OCI-LY7 (cell line): ENCODE measurements around the gene BRSK2.

Source experiments
- CTCF ChIP-seq: fragments of 200-600 bp; sonication (generic); conservative IDR thresholded peaks from 2 replicates; pipeline ENCODE4 v1.5.1; 2014; ENCODE audit warnings: mild to moderate bottlenecking, antibody characterized with exemption, low read length, moderate library complexity, mixed read lengths
- EZH2phosphoT487 ChIP-seq: fragments of 200-600 bp; sonication (generic); IDR thresholded peaks from 2 replicates; pipeline ENCODE4 v1.6.1; 2018; ENCODE audit warnings: low read depth, borderline replicate concordance, mild to moderate bottlenecking, mixed run types, antibody characterized with exemption, low read length, moderate library complexity, mixed read lengths

- TF ChIP-seq CTCF (no peak), EZH2phosphoT487 (no peak)
Observed at GRCh38 chr11:1409108-1409851, 19.5 kb downstream of the BRSK2 start.
